Activated CD8-positive, alpha-beta memory T cell treated with anti-CD3 and anti-CD28 coated beads for 36 hours (primary cell): ENCODE results near the gene HDAC9. TPM values are rescaled to one million over a fixed set of nuclear protein-coding genes. Genes with fewer than 3 reads are reported as not detected.

ENCODE experiments used
- CTCF ChIA-PET: fragments of 350-600 bp; sonication (Branson Sonifier 250); formaldehyde crosslinking; loops from one replicate; lab custom pipeline; 2021; ENCODE audit warnings: antibody characterized with exemption; lab: Charles Lee
- POLR2A ChIA-PET: fragments of 350-600 bp; sonication (Branson Sonifier 250); formaldehyde crosslinking; loops from one replicate; lab custom pipeline; 2021; ENCODE audit warnings: antibody characterized with exemption; lab: Charles Lee
- total RNA-seq, 2 experiments: library from RNA; stranded (reverse); gene quantifications; one replicate each; pipeline ENCODE4 v1.2.3, GENCODE V29; 2021

Gene HDAC9
- total RNA-seq, 2 experiments from 2014 or later, result 2.5 to 3.2 TPM

- CTCF ChIA-PET, result interaction anchor here (1.2 kb wide), 1 partner anchor 205 kb away, joined by 3 read pairs; no protein-coding TSS in a partner anchor
- POLR2A ChIA-PET, result no interaction called here
Observed at GRCh38 chr7:18846765-18847215, 351.2 kb downstream of the HDAC9 start.

DNA sequence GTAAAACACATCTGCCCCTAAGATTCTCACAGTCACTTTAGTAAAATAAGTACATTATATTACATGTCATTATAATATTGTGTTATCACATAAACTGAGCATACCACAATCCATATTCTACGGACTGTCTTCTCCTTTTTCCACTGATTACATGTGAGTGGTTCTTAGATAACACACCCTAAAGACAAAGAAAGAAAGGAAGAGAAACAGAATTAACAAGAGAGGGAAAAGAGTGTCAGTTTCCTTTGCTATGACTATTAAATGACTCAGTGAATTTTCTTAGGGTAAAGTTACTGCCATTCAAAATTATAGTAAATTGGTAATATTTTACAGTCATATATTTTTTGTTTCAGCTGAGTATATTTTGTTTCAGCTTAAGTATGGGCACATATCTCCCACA is 353.6 kb downstream of the HDAC9 start:
- ChIA-PET POLR2A (no interaction called here), CTCF (no interaction called here)

GRCh38 chr7:18855796-18856195 is 360.2 kb downstream of the HDAC9 start:
- CTCF ChIA-PET, result no interaction called here
- POLR2A ChIA-PET, result no interaction called here

- ChIA-PET POLR2A (no interaction called here), CTCF (no interaction called here)
Observed at GRCh38 chr7:18858232-18858631, 362.7 kb downstream of the HDAC9 start.

- CTCF ChIA-PET, result interaction anchor here (0.6 kb wide), 1 partner anchor 22 kb away, joined by 3 read pairs; no protein-coding TSS in a partner anchor
- POLR2A ChIA-PET, result no interaction called here
Observed at GRCh38 chr7:18859318-18859717, 363.8 kb downstream of the HDAC9 start.

- ChIA-PET POLR2A (no interaction called here), CTCF (no interaction called here)
Observed at GRCh38 chr7:18860221-18860620, 364.7 kb downstream of the HDAC9 start.

- POLR2A ChIA-PET, result no interaction called here
- CTCF ChIA-PET, result no interaction called here
Observed at GRCh38 chr7:18861514-18862118, 366.1 kb downstream of the HDAC9 start.

DNA sequence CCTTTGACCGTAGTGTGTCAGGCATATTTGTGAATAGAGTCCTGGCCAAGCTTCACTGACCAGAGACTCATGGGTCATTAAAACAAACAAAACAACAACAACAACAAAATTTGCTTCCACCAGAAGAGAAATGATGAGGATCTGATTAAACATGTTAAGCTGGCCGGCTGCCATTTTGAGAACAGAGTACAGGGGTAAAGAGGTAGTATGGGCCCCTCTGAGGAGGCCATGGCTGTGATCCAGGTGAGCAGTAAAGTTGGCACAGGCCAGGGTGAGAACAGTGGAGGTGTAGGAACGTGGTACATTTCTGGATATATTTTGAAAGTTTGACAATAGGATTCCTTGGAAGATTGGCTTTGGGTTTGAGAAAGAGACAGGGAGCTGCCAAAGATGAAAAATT is 369.4 kb downstream of the HDAC9 start:
- CTCF ChIA-PET, result no interaction called here

DNA sequence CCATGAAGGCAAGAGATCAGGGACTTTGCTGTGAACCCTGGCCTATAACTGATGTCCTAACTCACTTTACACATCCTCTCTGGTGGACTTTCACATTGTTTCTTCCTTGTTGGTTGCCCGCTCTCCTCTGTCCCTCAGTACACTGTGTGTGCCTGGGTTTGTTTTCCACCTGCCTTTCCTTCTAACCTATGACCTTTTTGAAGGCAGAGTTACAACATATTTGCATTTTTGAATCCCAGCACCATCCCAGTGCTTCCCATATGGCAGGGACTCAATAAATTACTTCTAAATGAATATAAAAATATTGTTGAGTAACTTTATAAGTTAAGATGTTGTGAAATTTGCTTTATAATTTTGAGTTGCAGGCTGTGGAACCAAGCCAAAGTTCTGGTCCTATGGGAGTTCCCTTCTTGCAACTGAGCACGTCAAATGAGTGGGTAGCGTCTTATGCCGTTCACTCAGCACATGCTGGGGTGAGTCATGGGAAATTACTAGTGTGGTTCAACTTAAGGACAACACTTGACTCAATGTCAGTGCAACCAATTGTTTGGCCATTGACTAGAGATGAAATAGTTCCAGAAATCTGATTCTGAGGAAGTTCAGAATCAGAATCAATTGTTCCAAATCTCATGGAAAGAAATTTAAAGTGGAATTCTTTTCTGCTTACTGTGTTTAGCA is 370.9 kb downstream of the HDAC9 start:
- CTCF ChIA-PET, result no interaction called here

More for the DNA sequence above, 369.4 kb downstream of the HDAC9 start:
- POLR2A ChIA-PET, result no interaction called here

GRCh38 chr7:18872344-18872743 is 376.8 kb downstream of the HDAC9 start:
- CTCF ChIA-PET, result no interaction called here
- POLR2A ChIA-PET, result no interaction called here

More for the DNA sequence above, 370.9 kb downstream of the HDAC9 start:
- POLR2A ChIA-PET, result no interaction called here

- CTCF ChIA-PET, result no interaction called here
- POLR2A ChIA-PET, result no interaction called here
Observed at GRCh38 chr7:18873734-18874336, 378.3 kb downstream of the HDAC9 start.

GRCh38 chr7:18874880-18875279 is 379.3 kb downstream of the HDAC9 start:
- CTCF ChIA-PET, result no interaction called here
- POLR2A ChIA-PET, result no interaction called here

DNA sequence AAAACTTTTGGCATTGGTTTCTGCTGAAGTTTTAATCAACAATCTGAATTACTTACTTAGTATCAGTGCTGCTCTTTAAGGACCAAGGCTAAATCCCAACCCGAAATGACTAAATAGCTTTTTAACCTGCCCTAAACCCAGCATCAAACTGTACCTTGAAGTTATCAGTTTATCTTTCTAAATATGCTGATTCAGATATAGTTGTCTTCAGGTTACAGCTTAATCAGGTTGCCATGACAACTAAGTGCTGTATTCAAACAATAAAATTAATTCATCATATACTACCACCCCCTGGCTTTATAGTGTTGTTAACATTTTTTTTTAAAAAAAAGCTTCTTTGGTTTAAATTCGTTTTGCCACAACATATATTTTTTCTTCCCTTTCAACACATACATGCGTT is 382.3 kb downstream of the HDAC9 start:
- ChIA-PET CTCF (no interaction called here), POLR2A (no interaction called here)

- ChIA-PET POLR2A (no interaction called here), CTCF (no interaction called here)
Observed at GRCh38 chr7:18886832-18887231, 391.3 kb downstream of the HDAC9 start.

DNA sequence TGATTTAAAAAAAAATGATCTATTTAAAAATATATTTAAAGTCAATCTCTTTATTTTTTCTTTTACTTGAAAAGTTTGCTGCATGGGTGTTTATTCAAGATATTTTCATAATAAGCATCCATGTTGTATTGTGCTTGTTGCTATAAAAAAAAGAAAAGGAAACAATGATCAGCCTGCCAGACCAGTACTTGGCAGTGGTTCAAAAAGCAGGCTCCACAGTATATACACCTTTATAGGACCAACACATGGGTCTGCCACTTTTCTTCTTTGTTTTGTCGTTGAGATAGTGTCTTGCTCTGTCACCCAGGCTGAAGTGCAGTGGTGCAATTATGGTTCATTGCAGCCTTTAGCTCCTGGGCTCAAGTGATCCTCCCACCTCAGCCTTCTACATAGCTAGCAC is 393.9 kb downstream of the HDAC9 start:
- CTCF ChIA-PET, result no interaction called here
- POLR2A ChIA-PET, result no interaction called here

DNA sequence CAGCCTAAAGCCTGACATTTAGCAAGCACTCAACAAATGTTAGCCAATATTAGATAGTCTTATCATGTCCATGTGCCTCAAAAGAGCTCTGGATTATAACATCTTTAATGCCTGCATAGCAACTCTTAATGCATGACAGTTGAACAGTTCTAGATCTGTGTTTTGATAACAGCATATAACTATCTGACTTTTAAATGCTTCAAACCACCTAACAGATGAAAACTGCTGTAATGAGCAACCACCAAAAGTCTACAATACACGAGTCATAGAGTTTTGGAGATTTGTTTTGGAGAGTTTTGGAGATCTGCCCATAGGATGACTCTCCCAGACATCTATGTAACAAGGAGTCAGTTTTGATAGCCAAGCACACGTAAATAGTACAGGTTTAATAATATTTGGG is 394.6 kb downstream of the HDAC9 start:
- ChIA-PET CTCF (no interaction called here), POLR2A (no interaction called here)

GRCh38 chr7:18890885-18891621 is 395.5 kb downstream of the HDAC9 start:
- ChIA-PET POLR2A (no interaction called here), CTCF (no interaction called here)

DNA sequence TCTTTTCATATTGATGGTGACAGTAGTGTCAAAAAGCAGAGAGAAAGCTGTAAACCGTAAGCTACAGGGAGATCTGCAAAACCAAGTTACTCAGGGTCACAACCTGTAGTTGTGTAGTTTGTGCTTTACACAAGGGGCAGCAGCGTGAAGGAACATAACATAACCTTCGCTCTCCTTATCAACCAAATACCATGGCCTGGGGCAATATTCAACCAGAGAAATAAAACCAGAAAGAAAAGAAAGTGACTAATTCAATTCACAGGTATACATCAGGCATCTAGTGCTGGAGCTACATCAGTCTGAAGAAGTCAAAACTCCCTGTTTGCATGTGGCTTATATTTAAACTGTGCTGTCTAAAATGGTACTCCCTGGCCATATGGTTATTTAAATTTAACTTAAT is 397.6 kb downstream of the HDAC9 start:
- ChIA-PET POLR2A (no interaction called here), CTCF (no interaction called here)

GRCh38 chr7:18894155-18894554 is 398.6 kb downstream of the HDAC9 start:
- CTCF ChIA-PET, result no interaction called here
- POLR2A ChIA-PET, result no interaction called here

DNA sequence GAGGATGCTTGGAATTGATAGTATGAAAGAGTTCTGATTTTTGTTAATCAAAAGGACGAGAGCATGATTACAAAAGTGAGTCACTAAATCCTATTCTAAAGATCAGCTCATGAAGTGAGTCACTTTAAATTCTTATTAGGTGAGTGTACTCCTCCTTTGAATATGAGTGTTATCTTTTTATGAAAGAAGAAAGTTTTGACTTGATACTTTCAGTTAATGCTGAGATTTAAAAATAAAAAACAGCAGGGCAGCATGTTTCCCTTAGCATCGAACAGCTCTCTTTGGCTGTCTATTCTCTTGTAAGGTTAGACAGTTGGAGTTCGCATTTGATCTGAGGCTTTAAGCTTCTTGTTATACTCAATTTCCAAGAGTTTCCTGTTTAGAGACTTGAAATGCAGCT is 399.9 kb downstream of the HDAC9 start:
- ChIA-PET POLR2A (no interaction called here), CTCF (no interaction called here)
